T-helper 1 cell treated with Interleukin-12 subunit alpha and Interleukin-12 subunit beta and Interleukin-4 antibody, amounts not matched to agents 30 ng/mL and 1 ng/mL, for 36 hours (primary cell): ENCODE results near the gene SUV39H2. TPM values are rescaled to one million over a fixed set of nuclear protein-coding genes. Genes with fewer than 3 reads are reported as not detected.
"Not testable (repeated sequence)": the region's sequence is repeated elsewhere in the genome, so short reads cannot be mapped to it uniquely, and the experiment has no call there.

Experiments used
- intact Hi-C: fragments of 100-400 bp; cut with micrococcal nuclease; formaldehyde crosslinking; loops from one replicate; pipeline ENCODE4 v1.15.1; 2024
- total RNA-seq: library from RNA; stranded (reverse); gene quantifications from 2 replicates; pipeline ENCODE4 v1.2.3, GENCODE V29; 2022

Gene SUV39H2
- 19.4 and 26.8 TPM in 2 replicates for total RNA-seq

- intact Hi-C loops: loop anchor here (1.0 to 2.0 kb wide), 17 partner anchors 26 to 1532 kb away; partner anchors contain the start of genes ACBD7, CDNF, DCLRE1C and HSPA14
Observed at GRCh38 chr10:14878266-14879123, at the start of gene SUV39H2. TSS of gene SUV39H2 (plus strand) at chr10:14878866. CDS start at chr10:14878889, 23 bp downstream.

- intact Hi-C loops: no loop called here
Observed at GRCh38 chr10:14833106-14833505, 45.6 kb upstream of the SUV39H2 start.

GRCh38 chr10:14836208-14836607 lies 42.5 kb upstream of the SUV39H2 start:
- intact Hi-C loops: loop anchor here (5.0 kb wide), 2 partner anchors 649 to 1534 kb away; partner anchors contain the start of gene PHYH

- intact Hi-C loops: loop anchor here (1.0 to 5.0 kb wide), 3 partner anchors 294 to 1535 kb away; partner anchors contain the start of gene PHYH
Observed at GRCh38 chr10:14837003-14837756, 41.5 kb upstream of the SUV39H2 start.

GRCh38 chr10:14837757-14838581 lies 40.7 kb upstream of the SUV39H2 start, which contains the start of the genes CDNF, HSPA14 and MSANTD7:
TSS of gene CDNF (minus strand) at chr10:14838037. CDS start at chr10:14837946, 91 bp downstream.
TSS of gene HSPA14 (plus strand) at chr10:14838306. CDS start at chr10:14838403, 97 bp downstream.
TSS of gene MSANTD7 (plus strand) at chr10:14838306. CDS start at chr10:14842285, 3,979 bp downstream.
- intact Hi-C loops: loop anchor here (1.0 to 5.0 kb wide), 19 partner anchors 40 to 1536 kb away; partner anchors contain the start of genes ACBD7, DCLRE1C, MEIG1 and NMT2

GRCh38 chr10:14838582-14839304 lies 39.9 kb upstream of the SUV39H2 start:
- intact Hi-C loops: loop anchor here (1.0 to 5.0 kb wide), 18 partner anchors 40 to 1536 kb away; partner anchors contain the start of genes ACBD7, DCLRE1C, MEIG1 and NMT2

GRCh38 chr10:14839305-14839695 lies 39.4 kb upstream of the SUV39H2 start:
- intact Hi-C loops: loop anchor here (2.0 to 5.0 kb wide), 3 partner anchors 250 to 1537 kb away; partner anchors contain the start of genes ACBD7 and PHYH

GRCh38 chr10:14840178-14840577 lies 38.5 kb upstream of the SUV39H2 start:
- intact Hi-C loops: no loop called here

GRCh38 chr10:14843327-14843988 lies 35.2 kb upstream of the SUV39H2 start:
- intact Hi-C loops: no loop called here

GRCh38 chr10:14844948-14845347 lies 33.7 kb upstream of the SUV39H2 start:
- intact Hi-C loops: no loop called here

- intact Hi-C loops: no loop called here
Observed at GRCh38 chr10:14852236-14852635, 26.4 kb upstream of the SUV39H2 start.

- intact Hi-C loops: no loop called here
Observed at GRCh38 chr10:14855453-14855852, 23.2 kb upstream of the SUV39H2 start.

- intact Hi-C loops: no loop called here
Observed at GRCh38 chr10:14858338-14858960, 20.2 kb upstream of the SUV39H2 start.

- intact Hi-C loops: no loop called here
Observed at GRCh38 chr10:14859043-14859442, 19.6 kb upstream of the SUV39H2 start.

- intact Hi-C loops: no loop called here
Observed at GRCh38 chr10:14859775-14860174, 18.9 kb upstream of the SUV39H2 start.

- intact Hi-C loops: no loop called here
Observed at GRCh38 chr10:14860791-14861190, 17.9 kb upstream of the SUV39H2 start.

GRCh38 chr10:14864466-14864865 lies 14.2 kb upstream of the SUV39H2 start:
- intact Hi-C loops: not testable (repeated sequence)

- intact Hi-C loops: not testable (repeated sequence)
Observed at GRCh38 chr10:14864871-14865270, 13.8 kb upstream of the SUV39H2 start.
